Right ventricle myocardium inferior (tissue), 1 donor: Measurements from ENCODE around the gene INTS14. TPM values are rescaled to one million over a fixed set of nuclear protein-coding genes. Genes with fewer than 3 reads are reported as not detected.
A peak's percentile ranks its signal among the peaks of the same experiment; 100 is the strongest.

Experiments
- ATAC-seq: fragments of 200-7000 bp; cut with Tn5 transposase; one replicate; pipeline ENCODE4 v1.9.1; 2020; ENCODE audit warnings: mild to moderate bottlenecking, moderate library complexity
- DNase-seq: peaks from one replicate; pipeline ENCODE4 v3.0.0; 2021; ENCODE audit errors: missing footprints
- intact Hi-C: fragments of 100-400 bp; cut with DNase I; formaldehyde crosslinking; loops from one replicate; pipeline ENCODE4 v1.11.0; 2022
- long read RNA-seq: library from polyadenylated mRNA; unstranded; transcript quantifications from one replicate; pipeline ENCODE4 v2.0.0, GENCODE V29; 2021
- total RNA-seq: library from RNA; stranded (reverse); fragmentation: NEBNext Ultra II Directional; extraction: Animal tissue kit (Norgen Biotek cat#: 25700); gene quantifications from one replicate; pipeline ENCODE4 v1.2.1, GENCODE V29; 2021
- donor health status: DM: no; HTN: yes; CAD: no; lungs with severe emphysema.

Gene INTS14
- total RNA-seq: 9.7 TPM
- long read RNA-seq, partial matches to known transcripts: 0 of 8 reads
- long read RNA-seq, other reads (novel, unspliced or antisense): 3 of 8 reads

DNA sequence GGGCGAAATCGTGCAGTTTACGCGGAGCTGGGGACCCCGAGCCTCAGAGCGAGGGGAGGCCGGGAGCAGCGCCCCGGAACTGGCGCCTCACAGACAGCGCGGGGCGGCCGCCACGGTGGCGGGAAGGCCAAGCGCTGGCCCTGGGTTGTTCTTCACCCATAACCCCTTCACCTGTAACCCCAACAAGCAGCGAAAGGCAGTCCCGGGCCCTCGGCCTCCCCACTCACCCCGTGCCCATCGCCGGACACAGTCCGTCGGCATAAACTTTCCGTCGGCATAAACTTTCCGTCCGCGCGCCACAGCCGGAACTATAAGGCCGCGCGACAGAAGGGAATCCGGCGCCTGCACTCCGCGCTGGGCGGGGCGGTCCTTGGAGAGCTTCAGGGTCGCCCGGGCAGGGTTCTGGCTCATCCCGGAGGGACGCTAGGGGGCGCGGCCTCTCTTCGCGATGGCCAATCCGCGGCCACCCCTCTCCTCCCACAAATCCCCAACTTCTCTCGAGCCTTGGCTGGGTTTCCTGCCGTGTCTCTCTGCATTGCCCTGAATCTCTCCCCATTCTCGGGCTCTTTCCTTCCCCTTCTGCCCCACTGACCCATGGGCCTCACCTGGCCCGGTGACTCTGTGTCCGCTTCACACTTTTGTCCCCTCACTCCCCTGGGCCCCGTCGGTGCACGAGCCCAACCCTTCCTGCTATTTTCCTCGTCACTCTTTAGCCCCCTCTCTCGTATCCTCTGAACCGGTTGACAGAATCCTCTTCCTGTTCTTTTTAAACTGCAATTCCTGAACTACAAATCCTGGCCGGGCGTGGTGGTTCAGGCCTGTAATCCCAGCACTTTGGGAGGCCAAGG lies at the start of gene INTS14:
Gene INTS14 (minus strand): TSS at position 261 of the 848 bp plus-strand sequence. CDS start 3,751 bp downstream, outside the sequence.
- DNase-seq (peak; percentile 99), ATAC-seq (peak; percentile 100)
- intact Hi-C loops: no loop called here

DNA sequence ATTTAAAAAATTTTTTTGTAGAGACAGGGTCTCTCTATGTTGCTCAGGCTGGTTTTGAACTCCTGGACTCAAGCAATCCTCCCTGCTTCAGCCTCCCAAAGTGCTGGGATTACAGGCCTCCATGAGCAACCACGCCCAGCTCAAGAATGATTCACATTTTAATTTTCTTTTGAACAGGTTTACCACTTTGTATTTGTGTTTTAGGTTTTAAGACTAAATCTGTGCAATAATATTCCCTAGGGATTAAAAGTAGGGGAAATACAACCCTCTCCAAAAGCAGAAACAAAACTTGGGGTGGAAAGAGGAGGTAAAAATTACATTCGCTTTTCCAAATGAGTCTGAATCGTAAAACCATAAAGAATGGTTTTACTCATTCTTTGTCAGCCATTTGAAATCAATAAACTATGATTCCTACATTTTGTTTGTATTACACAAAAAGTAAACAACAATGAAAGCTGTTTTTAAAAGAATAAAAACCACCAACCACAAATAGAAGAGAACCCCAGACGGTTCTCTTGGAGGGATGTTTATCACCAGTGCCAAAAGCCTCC lies 48.6 kb upstream of the INTS14 start:
- DNase-seq: no peak
- ATAC-seq: no peak
- intact Hi-C loops: loop anchor here (10.0 kb wide), 1 partner anchor 305 kb away; no protein-coding TSS in a partner anchor

DNA sequence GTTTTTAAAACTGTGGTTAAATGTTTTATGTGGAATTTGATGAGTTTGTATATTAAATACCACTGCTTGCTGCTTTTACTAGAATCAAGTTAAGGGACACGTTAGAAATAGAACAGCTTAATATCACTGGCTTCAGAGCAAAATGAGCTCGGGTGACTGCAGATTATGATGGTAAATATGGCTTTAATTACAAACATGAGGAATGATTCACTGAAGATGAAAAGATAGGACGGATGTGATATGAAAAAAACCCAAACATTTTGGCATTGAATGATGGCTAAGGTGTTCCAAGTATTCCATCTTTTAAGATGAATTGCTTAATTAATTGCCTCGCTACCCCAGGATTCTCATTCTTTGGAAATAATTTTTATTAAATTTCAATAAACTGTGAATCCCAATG lies 44.5 kb upstream of the INTS14 start:
- ATAC-seq: no peak
- no peak for DNase-seq
- intact Hi-C loops: loop anchor here (10.0 kb wide), 1 partner anchor 309 kb away; no protein-coding TSS in a partner anchor

DNA sequence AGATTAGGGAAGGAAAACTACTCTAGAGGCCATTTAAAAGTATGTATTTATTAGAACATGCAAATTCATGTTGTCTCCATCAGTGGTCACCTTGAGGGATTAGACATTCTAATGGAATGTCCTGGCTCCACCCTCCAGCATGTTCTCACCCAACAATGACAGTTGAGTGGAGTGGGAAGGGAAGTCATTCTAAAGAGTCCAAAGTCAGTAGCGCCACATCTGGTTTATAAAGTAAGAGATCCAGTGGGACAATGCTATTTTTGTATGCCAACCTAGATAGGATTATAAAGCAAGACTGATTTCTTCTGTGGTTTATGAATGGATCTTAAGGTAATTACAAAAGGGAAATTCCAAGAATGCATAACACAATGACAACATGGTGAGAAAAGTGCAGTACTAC lies 44.1 kb upstream of the INTS14 start:
- intact Hi-C loops: loop anchor here (10.0 kb wide), 1 partner anchor 310 kb away; no protein-coding TSS in a partner anchor
- no peak for DNase-seq

DNA sequence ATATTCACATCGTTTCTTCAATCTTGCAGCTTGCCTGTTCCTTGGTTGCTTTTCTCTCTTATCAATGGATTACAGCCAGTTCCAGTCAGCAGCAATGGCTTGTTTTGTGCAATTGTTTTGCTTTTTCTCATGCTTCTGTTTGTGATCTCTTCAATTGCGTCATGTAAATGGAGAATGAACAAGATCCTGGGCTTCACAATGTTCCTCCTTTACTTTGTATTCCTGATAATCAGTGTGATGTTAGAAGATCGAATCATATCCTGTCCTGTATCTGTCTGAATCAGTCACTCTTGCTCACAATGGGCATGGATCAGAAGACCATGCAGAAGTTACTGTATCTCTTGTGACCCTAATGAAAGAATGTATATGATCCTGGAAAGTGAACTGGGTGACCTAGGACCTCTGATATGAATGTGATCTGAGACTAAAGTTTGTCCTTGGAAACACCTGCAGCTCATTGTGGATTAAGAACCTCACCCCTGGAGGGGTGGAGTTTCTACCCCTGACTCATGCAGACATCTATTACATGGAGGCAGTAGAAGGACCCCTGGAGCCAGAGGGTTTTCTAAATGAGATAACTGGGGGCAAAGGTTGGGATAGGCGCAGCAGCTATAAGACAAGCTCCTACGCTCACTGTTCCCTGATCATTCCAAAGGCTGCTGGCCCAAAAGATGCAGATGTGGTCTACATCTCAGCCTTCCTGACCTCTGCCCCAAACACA lies 43.0 kb upstream of the INTS14 start:
- intact Hi-C loops: loop anchor here (10.0 kb wide), 1 partner anchor 311 kb away; no protein-coding TSS in a partner anchor
- no peak for ATAC-seq
- no peak for DNase-seq

More for the DNA sequence above, 44.1 kb upstream of the INTS14 start:
- no peak for ATAC-seq

DNA sequence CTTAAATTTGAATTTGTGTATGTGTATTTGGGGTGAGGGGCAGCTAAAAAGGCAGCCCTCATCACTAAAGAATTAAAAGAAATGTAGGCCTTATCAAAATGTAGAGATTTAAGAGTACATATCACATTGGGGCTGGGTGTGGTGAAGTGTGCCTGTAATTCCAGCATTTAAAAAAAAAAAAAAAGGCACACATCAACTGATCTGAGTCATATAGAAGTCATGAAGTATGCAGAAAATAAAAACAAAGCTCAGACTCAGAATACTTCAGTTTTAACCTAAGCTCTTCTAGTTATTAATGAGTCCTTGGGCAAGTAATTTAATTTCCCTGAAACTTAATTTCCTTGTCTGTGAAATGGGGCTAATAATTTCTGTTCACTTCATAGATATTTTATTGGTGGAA lies 42.4 kb upstream of the INTS14 start:
- intact Hi-C loops: loop anchor here (10.0 kb wide), 1 partner anchor 311 kb away; no protein-coding TSS in a partner anchor
- ATAC-seq: no peak
- DNase-seq: no peak

DNA sequence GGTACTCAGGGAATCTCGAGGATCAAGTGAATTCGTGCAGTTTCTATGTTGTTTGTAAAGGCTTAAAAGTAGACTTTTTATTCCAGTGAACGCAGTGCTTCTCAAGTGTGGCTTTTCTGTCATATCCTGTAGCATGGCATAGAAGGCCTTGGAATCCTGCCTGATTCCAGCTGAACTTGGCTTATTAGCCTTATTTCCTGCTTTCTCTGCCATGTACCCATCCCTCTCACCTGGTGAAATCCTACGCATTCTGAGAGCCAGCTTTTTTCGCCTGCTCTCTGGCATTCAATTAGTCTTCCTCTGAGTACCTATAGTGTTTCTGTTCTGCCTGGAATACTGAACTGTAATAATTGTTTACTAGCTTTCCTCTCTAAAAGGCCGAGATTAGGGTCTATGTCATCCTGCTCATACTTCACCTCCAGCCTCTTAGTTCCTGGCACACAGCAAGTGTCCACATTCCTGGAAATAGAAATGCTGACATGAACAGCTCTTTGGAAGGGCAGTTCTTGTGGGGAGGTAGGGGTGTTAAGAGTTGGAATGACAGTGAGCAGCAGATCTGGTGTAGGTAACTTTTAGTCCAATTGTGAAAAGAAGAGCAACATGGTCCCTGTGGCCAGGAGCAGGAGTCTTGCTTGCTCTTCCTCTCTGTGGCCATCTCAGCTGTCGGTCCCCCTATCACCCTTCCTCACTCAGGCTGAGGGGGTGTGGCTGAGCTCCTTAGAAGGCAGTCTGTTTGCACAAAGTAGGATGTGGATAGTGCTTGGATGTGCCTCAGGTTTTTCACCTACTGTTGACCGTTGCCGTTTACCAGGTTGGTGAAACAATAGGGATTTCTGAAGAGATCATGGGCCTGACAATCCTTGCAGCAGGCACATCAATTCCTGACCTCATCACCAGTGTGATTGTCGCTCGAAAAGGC lies 41.2 kb upstream of the INTS14 start:
- ATAC-seq (peak; percentile 28), DNase-seq (no peak)
- intact Hi-C loops: loop anchor here (10.0 kb wide), 1 partner anchor 313 kb away; no protein-coding TSS in a partner anchor

DNA sequence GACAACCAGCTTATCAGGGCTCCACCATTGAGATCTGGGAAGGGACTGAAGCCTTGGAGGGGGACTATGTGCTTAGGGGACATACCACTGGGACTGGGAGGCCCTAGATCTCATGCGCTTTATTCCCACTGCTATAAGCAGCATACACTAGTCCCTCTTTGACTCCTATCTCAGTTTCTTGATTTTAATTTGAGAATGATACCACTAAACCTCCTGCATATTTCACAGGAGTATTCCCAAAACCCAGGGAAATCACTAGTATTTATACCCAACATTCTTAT lies 40.1 kb upstream of the INTS14 start:
- intact Hi-C loops: loop anchor here (10.0 kb wide), 1 partner anchor 314 kb away; no protein-coding TSS in a partner anchor
- ATAC-seq (no peak), DNase-seq (no peak)

DNA sequence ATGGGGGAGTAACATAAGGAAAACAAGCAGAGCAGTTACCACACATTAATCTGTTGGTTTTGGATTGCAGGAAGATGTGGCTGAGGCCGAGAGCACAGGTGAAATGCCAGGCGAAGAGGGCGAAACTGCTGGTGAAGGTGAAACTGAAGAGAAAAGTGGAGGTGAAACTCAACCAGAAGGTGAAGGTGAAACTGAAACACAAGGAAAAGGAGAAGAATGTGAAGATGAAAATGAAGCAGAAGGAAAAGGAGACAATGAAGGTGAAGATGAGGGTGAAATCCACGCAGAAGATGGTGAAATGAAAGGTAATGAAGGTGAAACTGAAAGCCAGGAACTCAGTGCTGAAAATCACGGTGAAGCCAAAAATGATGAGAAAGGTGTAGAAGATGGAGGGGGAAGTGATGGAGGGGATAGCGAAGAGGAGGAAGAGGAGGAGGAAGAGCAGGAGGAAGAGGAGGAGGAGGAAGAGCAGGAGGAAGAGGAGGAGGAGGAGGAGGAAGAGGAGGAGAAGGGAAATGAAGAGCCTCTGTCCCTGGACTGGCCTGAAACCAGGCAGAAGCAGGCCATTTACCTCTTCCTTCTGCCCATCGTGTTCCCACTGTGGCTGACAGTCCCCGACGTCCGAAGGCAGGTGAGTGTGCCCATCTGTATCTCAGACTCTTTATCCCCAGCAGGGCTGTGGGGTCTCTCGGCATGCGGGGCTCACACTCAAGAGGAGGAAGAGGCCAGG lies 39.5 kb upstream of the INTS14 start:
- no peak for DNase-seq
- intact Hi-C loops: loop anchor here (10.0 kb wide), 1 partner anchor 314 kb away; no protein-coding TSS in a partner anchor
- no peak for ATAC-seq

DNA sequence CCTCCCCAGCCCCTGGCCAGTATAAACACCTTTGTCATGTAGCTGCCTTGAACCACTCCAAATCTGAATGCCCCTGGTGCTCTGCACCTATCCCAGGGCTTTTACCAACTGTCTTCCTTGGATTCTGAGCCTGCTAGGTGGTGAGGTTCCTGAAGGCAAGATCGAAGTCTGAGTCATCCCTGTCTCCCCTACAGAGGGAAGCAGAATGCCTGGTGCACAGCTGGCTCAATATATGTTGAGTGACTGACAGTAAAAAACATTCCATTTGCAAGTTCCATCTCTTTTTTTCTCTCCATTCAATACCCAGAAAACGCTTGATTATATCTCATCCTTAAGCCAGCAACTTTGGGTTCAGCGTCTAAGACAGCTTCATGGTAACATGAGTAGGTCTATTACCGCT lies 35.6 kb upstream of the INTS14 start:
- intact Hi-C loops: no loop called here
- ATAC-seq: no peak

DNA sequence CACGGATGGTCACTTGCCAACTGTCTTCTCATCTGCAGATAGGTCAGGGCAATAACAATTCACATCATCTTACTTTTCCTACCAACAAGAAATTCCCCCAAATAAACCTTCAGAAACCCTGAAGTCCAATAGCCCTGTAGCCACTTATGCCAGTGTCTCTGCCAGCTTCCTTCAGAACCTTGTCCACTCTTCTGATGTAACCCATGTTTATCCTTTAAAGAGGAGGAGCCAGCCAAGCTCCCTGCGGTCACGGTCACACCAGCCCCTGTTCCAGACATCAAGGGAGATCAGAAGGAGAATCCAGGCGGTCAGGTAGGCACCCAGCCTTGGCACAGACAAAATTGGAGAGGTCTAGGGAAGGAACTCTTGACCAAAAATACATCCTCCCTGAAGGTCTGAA lies 34.5 kb upstream of the INTS14 start:
- no peak for DNase-seq
- no peak for ATAC-seq
- intact Hi-C loops: no loop called here

More for the DNA sequence above, 35.6 kb upstream of the INTS14 start:
- no peak for DNase-seq

DNA sequence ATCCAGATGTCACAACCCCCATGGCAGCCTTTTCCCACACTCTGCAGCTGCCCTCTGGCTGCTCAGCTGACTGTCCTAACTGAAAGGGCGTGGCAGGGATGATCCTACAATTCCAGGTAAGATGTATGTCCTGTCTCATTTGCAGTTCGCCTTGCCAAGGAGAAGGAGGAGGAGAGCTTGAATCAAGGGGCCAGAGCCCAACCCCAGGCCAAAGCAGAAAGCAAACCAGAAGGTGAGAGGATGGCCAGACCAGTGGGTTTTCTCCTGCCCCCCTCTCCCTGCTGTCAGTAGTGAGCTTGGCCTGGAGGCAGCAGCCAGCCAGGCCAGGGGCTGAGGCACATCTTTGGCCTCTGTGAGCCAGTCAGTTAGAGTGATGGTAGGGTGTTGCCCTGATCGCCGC lies 33.4 kb upstream of the INTS14 start:
- DNase-seq: no peak
- intact Hi-C loops: no loop called here
- ATAC-seq: no peak

DNA sequence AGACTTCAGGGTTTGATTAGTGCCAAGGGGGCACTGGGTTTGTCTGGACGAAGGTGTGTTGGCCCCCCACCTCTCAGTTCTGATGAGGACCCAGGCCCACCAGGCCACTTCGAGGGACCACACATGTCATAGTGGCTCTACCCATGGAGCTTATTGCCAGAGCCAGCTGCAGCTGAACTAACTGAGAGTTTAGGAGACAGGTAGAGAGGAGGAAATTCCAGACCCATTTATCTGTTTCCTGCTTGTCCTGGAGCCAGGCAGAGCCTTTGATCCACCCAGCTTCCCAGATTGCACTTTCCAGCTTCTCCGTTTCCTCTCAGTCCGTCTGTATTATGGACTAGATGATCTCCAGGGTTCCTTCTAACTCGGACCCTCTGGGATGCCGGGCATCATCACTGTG lies 31.7 kb upstream of the INTS14 start:
- DNase-seq (no peak), ATAC-seq (no peak)
- intact Hi-C loops: no loop called here

DNA sequence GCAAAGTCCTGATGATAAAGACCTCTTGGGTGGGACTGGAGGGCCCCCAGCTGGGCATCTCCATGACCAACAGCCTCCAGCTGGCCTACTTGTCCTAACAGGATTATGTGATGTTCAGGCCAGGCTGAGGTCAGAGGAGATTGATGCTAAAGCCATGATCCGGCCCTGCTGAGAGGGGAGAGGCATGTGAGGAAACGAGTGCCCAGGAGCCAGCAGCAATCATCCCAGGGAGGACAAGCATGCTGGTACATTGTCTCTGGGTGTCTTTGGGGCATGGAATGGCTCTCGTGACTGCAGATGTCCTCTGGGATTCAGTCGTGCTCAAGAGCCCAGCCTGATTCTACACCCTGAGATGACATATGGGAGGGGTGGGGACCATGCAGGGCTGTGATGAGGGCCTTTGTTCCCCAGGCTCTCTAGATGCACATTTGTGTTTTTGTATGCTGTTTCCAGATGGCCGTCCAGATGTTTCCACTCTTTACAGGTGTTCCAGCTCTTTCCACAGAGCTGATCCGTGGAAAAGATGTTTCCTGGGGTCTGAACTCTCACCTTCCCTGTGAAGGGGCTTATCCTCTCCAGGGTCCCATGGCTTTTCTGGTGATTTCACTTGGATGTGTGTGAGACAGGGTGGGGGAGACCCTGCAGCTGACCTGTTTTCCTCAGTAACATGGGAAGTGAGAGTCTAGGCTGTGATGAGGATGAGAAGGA lies 31.0 kb upstream of the INTS14 start:
- DNase-seq (no peak), ATAC-seq (no peak)
- intact Hi-C loops: no loop called here

DNA sequence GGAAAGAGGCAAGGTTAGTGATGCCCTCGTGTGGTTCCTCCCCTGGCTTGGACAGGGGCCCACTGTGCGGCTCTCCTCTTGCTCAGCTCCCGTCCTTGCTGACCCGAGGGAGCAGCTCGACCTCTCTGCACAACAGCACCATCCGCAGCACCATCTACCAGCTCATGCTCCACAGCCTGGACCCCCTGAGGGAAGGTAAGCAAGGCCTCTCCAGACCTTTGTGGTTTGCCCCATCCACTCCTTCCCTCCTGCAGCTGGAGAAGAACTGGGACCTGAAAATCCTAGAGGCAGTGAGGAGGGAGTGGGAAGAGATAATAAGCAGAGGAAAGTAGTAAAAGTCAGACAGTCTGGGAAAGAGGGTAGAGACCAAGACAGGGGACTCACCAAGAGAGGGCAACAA lies 28.6 kb upstream of the INTS14 start:
- no peak for DNase-seq
- ATAC-seq: no peak
- intact Hi-C loops: loop anchor here (5.0 kb wide), 1 partner anchor 218 kb away; no protein-coding TSS in a partner anchor

DNA sequence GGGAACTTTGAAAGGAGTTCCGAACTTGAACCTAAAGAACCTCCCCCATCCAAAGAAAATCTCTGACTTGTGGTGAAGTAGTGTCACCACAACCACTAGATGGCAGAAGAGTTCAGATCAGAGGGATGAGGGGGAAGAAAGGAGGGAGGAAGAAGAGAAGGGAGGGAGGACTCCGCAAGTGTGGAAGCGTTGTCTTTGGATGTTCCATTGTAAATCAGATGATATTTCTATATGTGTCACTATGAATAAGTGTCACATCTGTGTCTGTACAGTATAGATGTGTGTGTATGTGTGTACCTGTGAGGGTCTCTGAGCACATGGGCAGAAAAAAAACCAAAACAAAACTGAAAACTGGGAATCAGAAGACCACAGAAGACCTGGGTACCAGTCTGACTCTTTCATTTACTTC lies 27.8 kb upstream of the INTS14 start:
- ATAC-seq: peak; percentile 77
- DNase-seq: no peak
- intact Hi-C loops: loop anchor here (5.0 kb wide), 1 partner anchor 219 kb away; no protein-coding TSS in a partner anchor

DNA sequence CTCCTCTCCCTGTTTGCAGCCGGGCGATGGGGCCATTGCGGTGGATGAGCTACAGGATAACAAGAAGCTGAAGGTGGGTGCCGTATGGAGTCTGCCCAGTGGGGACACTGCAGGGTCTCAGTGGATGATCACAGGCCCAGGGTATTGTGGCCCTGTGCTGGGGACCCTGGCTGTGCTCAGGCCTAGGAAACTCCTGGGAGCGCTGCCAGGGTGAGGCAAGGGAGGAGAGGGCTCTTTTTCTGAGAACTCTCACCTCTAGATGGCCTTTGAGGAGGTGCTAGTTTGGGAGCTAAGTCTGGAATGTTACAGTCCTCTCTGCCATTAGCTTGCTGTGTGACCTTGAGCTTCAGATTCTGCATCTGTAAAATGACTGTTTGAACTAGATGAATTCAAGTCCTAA lies 27.2 kb upstream of the INTS14 start:
- DNase-seq: no peak
- no peak for ATAC-seq

More for the DNA sequence above, 27.2 kb upstream of the INTS14 start:
- intact Hi-C loops: loop anchor here (5.0 kb wide), 1 partner anchor 219 kb away; no protein-coding TSS in a partner anchor
